WI38 (cell line): ENCODE results near the gene RASAL3.
"Not testable (repeated sequence)": the region's sequence is repeated elsewhere in the genome, so short reads cannot be mapped to it uniquely, and the experiment has no call there.

Source experiments
- H3K4me3 ChIP-seq: 2 replicates; pipeline ENCODE4 v1.5.1; 2011; ENCODE audit warnings: low read depth, mild to moderate bottlenecking, control low read depth, low read length
- CTCF ChIP-seq: IDR thresholded peaks from 2 replicates; pipeline ENCODE4 v1.5.1; 2012; ENCODE audit warnings: low read depth, mild to moderate bottlenecking, control low read depth, low read length

The RASAL3 gene

GRCh38 chr19:15479391-15480345 is 15.3 kb upstream of the RASAL3 start, which contains the start of gene PGLYRP2:
Gene PGLYRP2, minus strand, starts transcription at chr19:15479501. Its CDS starts 130 bp downstream, at chr19:15479371.
- no peak for TF ChIP-seq CTCF
- H3K4me3 ChIP-seq: no peak within 1 kb of the TSS

DNA sequence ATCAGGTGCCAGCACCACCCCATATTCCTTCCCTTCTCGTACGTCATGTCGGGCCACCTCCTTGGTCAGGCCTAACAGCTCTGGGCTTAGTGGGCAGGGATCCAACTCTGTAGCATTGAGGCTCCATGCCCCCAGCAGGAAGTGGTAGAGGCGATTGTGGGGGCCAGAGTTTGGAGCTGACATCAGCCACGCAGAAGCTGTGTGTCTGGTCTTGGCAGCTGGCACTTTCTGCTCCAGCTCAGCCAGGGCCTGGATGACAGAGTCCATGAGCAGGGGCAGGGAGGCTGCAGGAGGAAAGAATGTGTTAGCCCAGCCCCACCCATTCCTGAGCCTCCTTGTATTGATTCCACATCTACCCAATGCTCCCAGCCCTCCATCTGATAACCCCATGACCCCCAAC is 12.0 kb upstream of the RASAL3 start:
- H3K4me3 ChIP-seq: no peak overlapping the region
- TF ChIP-seq CTCF: no peak

GRCh38 chr19:15475611-15476010 is 11.3 kb upstream of the RASAL3 start:
- H3K4me3 ChIP-seq: no peak overlapping the region
- no peak for TF ChIP-seq CTCF

DNA sequence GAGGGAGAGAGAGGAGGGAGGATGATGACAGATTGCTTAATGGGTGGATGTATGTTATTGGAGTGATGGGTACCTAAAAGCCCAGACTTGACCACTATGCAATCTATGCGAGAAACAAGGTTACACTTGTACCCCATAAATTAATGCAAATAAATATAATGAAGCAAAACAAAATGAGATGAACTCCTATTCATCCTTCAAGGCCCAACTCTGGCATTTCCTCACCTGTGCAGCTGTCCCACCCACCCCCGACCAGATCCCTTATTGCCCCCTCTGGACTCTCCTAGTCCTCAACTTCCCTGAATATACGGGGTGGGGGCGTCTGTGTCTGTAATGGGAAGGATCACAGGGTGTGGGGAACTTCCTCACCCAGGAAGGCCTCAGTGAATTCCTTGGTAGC is 10.8 kb upstream of the RASAL3 start:
- TF ChIP-seq CTCF: no peak
- H3K4me3 ChIP-seq: no peak overlapping the region

- H3K4me3 ChIP-seq: not testable (repeated sequence)
Observed at GRCh38 chr19:15473821-15474220, 9.5 kb upstream of the RASAL3 start.

- TF ChIP-seq CTCF: no peak
- H3K4me3 ChIP-seq: no peak overlapping the region
Observed at GRCh38 chr19:15471639-15472101, 7.3 kb upstream of the RASAL3 start.

DNA sequence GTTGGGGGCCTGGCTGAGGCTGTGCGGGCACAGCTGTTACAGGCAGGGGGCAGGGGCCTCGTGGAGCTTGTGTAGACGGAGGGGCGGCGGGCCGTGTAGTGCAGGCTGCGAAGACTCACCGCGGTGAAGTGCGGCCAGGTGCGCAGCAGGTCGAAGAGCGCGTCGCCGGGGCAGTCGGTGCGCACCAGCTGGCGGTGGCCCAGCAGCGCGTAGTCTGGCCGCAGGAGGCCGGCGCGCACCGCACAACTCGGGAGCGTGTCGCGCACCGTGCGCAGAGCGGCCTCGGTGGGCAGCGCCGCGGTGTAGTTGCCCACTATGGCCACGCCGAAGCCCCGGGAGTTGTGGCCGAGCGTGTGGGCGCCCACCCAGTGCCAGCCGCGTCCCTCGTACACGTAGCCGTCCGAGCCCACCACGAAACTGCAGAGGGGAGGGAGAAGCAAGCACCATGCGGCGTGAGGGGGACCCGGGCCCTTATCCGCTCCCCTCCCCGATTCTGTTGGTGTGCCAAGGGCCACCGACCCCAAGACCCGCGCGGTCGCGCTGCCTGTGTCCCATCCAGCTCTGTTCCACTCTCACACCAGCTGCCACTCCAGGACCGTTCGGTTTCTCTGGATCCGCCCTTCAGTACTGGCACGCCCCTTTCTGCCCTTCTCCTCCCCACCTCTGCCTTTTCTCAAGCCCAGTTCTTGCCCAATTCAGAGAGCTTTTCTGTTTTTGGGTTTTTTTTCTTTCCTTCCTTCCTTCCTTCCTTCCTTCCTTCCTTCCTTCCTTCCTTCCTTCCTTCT is 5.4 kb upstream of the RASAL3 start:
- TF ChIP-seq CTCF: no peak
- H3K4me3 ChIP-seq: no peak overlapping the region
